AG04450 (cell line): ENCODE results near the gene KCNF1. TPM values are rescaled to one million over a fixed set of nuclear protein-coding genes. Genes with fewer than 3 reads are reported as not detected.

Experiments used
- CTCF ChIA-PET: fragments of 300-600, 350-600 bp; formaldehyde crosslinking; extraction: SDS; loops from one replicate; lab custom pipeline; 2022; ENCODE audit warnings: antibody characterized with exemption, inconsistent platforms; lab: Charles Lee
- POLR2A ChIA-PET: fragments of 350-600 bp; formaldehyde crosslinking; extraction: SDS; loops from one replicate; lab custom pipeline; 2021; ENCODE audit warnings: antibody characterized with exemption, inconsistent platforms; lab: Yijun Ruan, JAX
- DNase-seq: peaks from one replicate; pipeline ENCODE4 v3.0.0-alpha.2; 2011; ENCODE audit warnings: low read depth, low spot score
- H3K27ac ChIP-seq: one replicate; pipeline ENCODE4 v1.5.1; 2012; ENCODE audit warnings: low read depth, low read length, control low read depth
- H3K27me3 ChIP-seq: one replicate; pipeline ENCODE4 v1.6.0; 2012; ENCODE audit warnings: low read length; ENCODE audit not compliant: control insufficient read depth, insufficient read depth
- H3K4me3 ChIP-seq: 2 replicates; pipeline ENCODE4 v1.5.1; 2011; ENCODE audit warnings: mild to moderate bottlenecking, low read depth, low read length, control low read depth
- H3K9me3 ChIP-seq: 2 replicates; pipeline ENCODE4 v1.5.1; 2012; ENCODE audit warnings: low read length; ENCODE audit not compliant: control insufficient read depth, insufficient read depth
- CTCF ChIP-seq: IDR thresholded peaks from 2 replicates; pipeline ENCODE4 v1.5.1; 2011; ENCODE audit warnings: low read depth, low read length, control low read depth, inconsistent platforms
- polyA plus RNA-seq: library from polyadenylated mRNA; depleted of rRNA; stranded (reverse); fragments of >200 nt; gene quantifications from 2 replicates; pipeline ENCODE4 v1.2.3, GENCODE V29; 2011

The KCNF1 gene
- polyA plus RNA-seq, 1 experiment: 1.0 TPM

GRCh38 chr2:10892796-10893350 lies 18.9 kb upstream of the KCNF1 start:
- POLR2A ChIA-PET: no interaction called here
- H3K27ac ChIP-seq: no peak overlapping the region
- peaks cover 32% of the 10 kb centered on the region for H3K27me3 ChIP-seq
- CTCF ChIA-PET: no interaction called here
- H3K9me3 ChIP-seq: no peaks in the 10 kb centered on the region
- DNase-seq: no peak
- no peak overlapping the region for H3K4me3 ChIP-seq
- TF ChIP-seq CTCF: no peak

- DNase-seq: no peak
- H3K4me3 ChIP-seq: no peak overlapping the region
- ChIA-PET CTCF (no interaction called here), POLR2A (no interaction called here)
- no peak overlapping the region for H3K27ac ChIP-seq
- H3K9me3 ChIP-seq: no peaks in the 10 kb centered on the region
- H3K27me3 ChIP-seq: peaks cover 32% of the 10 kb centered on the region
- TF ChIP-seq CTCF: no peak
Observed at GRCh38 chr2:10894264-10894935, 17.3 kb upstream of the KCNF1 start.

GRCh38 chr2:10895231-10895630 lies 16.5 kb upstream of the KCNF1 start:
- no peak for DNase-seq
- Histone ChIP-seq H3K27me3 (peaks cover 30% of the 10 kb centered on the region), H3K4me3 (no peak overlapping the region), H3K27ac (no peak overlapping the region), H3K9me3 (no peaks in the 10 kb centered on the region)
- ChIA-PET POLR2A (no interaction called here), CTCF (interaction anchor here (1.0 kb wide), 2 partner anchors 15 to 63 kb away, joined by 3 to 4 read pairs; no protein-coding TSS in a partner anchor)
- TF ChIP-seq CTCF: no peak

- Histone ChIP-seq H3K27ac (no peak overlapping the region), H3K4me3 (no peak overlapping the region), H3K9me3 (no peaks in the 10 kb centered on the region), H3K27me3 (peaks cover 11% of the 10 kb centered on the region)
- no peak for DNase-seq
- TF ChIP-seq CTCF: no peak
- ChIA-PET POLR2A (no interaction called here), CTCF (interaction anchor here (0.9 to 1.3 kb wide), 2 partner anchors 26 to 65 kb away, joined by 3 to 4 read pairs; no protein-coding TSS in a partner anchor)
Observed at GRCh38 chr2:10897956-10898355, 13.8 kb upstream of the KCNF1 start.
